IPS-18c (cell line): ENCODE results near the gene CMPK2.
"Not testable (repeated sequence)": the region's sequence is repeated elsewhere in the genome, so short reads cannot be mapped to it uniquely, and the experiment has no call there.

ENCODE experiments used
- H3K4me3 ChIP-seq: 2 replicates; pipeline ENCODE4 v1.7.0; 2013; ENCODE audit warnings: low read depth, mild to moderate bottlenecking, low read length, moderate library complexity; ENCODE audit not compliant: insufficient read depth
- H3K9me3 ChIP-seq: one replicate; pipeline ENCODE4 v1.6.1; 2013; ENCODE audit warnings: mild to moderate bottlenecking, low read length, moderate library complexity; ENCODE audit not compliant: control insufficient read depth, insufficient read depth

The CMPK2 gene, protein sequence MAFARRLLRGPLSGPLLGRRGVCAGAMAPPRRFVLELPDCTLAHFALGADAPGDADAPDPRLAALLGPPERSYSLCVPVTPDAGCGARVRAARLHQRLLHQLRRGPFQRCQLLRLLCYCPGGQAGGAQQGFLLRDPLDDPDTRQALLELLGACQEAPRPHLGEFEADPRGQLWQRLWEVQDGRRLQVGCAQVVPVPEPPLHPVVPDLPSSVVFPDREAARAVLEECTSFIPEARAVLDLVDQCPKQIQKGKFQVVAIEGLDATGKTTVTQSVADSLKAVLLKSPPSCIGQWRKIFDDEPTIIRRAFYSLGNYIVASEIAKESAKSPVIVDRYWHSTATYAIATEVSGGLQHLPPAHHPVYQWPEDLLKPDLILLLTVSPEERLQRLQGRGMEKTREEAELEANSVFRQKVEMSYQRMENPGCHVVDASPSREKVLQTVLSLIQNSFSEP

GRCh38 chr2:6865346-6866274 is at the start of gene CMPK2:
CMPK2 (minus strand) TSS chr2:6865907; CDS start chr2:6865696, 211 bp downstream.
- H3K9me3 ChIP-seq = no peaks in the 10 kb centered on the region
- H3K4me3 ChIP-seq = peak within 1 kb of the TSS; percentile 61

DNA sequence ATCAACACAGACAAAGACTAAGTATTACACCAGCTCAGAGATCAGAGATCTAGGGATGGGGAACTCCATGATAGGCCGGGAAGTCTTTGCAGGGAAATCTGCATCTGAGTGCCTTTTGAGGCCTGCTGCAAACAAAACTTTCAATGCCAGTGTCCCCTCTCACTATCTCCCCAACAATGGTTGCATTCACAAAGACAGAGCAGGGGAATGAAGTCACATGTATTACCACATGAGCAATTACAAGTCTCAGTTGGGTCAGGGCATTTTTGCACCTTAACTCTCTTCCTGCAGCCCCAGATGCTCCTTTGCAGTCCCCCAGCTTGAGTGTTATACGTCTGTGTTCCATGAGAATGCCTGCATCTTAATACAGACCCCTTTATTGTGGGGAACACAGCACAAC is 49.7 kb upstream of the CMPK2 start:
- no peak overlapping the region for H3K4me3 ChIP-seq
- H3K9me3 ChIP-seq = no peaks in the 10 kb centered on the region

GRCh38 chr2:6914828-6915227 is 49.1 kb upstream of the CMPK2 start:
- H3K4me3 ChIP-seq = no peak overlapping the region
- H3K9me3 ChIP-seq = no peaks in the 10 kb centered on the region

DNA sequence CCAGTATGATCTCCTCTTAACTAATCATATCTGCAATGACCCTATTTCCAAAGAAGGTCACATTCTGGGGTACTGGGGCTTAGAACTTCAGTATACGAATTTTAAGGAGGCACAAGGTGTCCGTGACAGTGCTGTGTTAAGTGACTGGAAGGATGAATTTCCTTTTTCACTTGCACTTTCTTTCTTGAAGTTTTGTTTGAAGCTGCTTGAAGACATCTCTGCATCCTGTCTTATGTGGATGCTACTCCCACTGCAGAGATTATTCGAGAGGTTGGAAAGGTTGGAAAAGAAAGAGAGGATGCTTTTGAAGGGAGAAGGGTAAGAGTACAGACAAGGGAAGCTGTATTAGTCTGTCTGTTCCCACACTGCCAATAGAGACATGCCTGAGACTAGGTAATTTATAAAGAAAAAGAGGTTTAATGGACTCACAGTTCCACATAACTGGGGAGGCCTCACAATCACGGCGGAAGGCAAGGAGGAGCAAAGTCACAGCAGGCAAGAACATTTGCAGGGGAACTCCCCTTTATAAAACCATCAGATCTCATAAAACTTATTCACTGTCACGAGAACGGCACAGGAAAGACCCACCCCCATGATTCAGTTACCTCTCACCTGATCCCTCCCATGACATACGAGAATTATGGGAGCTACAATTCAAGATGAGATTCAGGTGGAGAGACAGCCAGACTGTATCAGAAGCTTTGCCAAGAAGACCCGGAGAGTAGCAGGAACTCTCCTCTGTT is 47.9 kb upstream of the CMPK2 start:
- no peak overlapping the region for H3K4me3 ChIP-seq
- H3K9me3 ChIP-seq = no peaks in the 10 kb centered on the region

GRCh38 chr2:6911721-6912120 is 46.0 kb upstream of the CMPK2 start:
- Histone ChIP-seq H3K9me3 (no peaks in the 10 kb centered on the region), H3K4me3 (no peak overlapping the region)

- Histone ChIP-seq H3K9me3 (no peaks in the 10 kb centered on the region), H3K4me3 (no peak overlapping the region)
Measured at GRCh38 chr2:6909431-6910385, 44.0 kb upstream of the CMPK2 start.

DNA sequence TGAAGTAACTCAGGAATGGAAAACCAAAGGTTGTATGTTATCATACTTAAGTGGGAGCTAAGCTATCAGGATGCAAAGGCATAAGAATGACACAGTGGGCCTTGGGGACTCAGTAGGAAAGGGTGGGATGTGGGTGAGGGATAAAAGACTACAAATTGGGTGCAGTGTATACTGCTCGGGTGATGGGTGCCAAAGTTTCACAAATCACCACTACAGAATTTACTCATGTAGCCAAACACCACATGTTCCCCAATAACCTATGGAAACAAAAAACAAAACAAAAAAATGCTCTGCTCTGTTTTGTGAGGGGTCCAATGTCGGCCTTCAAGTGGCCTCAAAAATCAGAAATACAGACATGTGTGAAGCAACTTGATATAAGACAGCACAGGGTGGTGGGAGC is 42.6 kb upstream of the CMPK2 start:
- Histone ChIP-seq H3K9me3 (no peaks in the 10 kb centered on the region), H3K4me3 (no peak overlapping the region)

DNA sequence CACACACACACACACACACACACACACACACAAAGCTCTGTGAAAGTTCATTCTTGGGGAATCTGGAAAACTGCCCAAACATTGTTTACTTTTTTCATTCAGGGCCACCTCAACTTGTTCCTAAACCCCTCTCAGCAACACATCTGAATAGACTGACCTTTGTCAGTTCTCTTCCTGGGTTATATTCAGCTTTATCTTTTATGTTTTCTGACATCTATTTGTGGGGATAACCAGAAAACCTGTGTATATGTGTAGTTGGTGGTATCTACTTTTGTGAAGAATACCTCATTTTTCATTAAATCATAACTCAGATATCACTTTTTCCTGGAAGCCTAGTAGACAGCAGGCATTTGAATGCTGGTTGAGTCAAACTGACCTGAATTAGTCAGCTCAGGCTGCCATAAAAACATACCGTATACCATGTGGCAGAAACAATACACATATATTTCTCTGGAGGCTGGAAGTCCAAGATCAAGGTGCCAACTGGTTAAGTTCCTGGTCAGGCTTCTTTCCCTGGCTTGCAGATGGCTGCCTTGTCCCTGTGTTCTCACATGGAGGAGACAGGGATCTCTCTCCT is 40.5 kb upstream of the CMPK2 start:
- H3K9me3 ChIP-seq = no peaks in the 10 kb centered on the region
- H3K4me3 ChIP-seq = no peak overlapping the region

DNA sequence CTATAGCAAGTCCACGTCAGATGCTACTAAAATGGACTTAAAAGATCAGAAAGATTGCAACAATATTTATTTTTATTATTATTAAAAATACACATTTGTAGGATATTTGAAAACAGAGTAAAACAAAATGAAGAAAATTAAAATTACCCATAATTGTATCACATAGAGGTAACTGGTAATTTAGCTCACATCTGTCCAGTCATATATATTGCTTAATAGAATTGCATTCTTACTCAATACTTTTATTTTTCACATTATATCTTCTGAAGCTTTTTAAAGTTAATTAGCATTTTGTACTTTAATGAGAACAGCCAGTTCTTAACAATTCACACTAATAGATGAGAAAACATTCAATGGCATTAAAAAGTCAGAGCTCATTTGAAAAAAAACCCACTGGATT is 40.0 kb upstream of the CMPK2 start:
- no peak overlapping the region for H3K4me3 ChIP-seq
- no peaks in the 10 kb centered on the region for H3K9me3 ChIP-seq

DNA sequence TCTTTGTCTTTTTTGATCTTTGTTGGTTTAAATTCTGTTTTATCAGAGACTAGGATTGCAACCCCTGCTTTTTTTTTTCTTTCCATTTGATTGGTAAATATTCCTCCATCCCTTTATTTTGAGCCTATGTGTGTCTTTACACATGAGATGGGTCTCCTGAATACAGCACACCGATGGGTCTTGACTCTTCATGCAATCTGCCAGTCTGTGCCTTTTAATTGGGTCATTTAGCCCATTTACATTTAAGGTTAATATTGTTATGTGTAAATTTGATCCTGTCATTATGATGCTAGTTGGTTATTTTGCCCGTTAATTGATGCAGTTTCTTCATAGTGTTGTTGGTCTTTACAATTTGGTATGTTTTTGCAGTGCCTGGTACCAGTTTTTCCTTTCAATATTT is 36.9 kb upstream of the CMPK2 start:
- not testable (repeated sequence) for H3K4me3 ChIP-seq, H3K9me3 ChIP-seq

- H3K4me3 ChIP-seq = no peak overlapping the region
- H3K9me3 ChIP-seq = no peaks in the 10 kb centered on the region
Measured at GRCh38 chr2:6896930-6897759, 31.4 kb upstream of the CMPK2 start.

GRCh38 chr2:6893876-6894482 is 28.3 kb upstream of the CMPK2 start:
- Histone ChIP-seq H3K4me3 (no peak overlapping the region), H3K9me3 (no peaks in the 10 kb centered on the region)

DNA sequence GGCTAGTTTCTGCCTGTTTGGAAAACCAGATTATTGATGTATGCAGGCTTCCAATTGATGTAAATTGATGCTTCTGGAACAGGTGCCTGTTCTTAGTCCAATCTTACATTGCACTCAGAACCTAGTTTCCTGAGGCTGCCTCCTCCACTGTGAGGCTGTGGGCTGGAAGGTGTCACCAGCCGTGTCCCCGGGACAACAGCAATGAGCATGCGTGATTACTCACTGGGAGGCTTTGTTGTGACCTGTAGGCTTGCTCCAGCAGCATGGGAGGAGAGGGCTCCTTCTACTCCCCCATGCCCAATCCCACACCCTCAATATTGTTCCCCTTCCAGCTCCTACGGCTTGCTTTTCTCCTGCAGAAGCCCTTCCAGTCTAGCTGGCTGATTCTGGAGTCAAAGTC is 23.0 kb upstream of the CMPK2 start:
- Histone ChIP-seq H3K9me3 (no peaks in the 10 kb centered on the region), H3K4me3 (no peak overlapping the region)

DNA sequence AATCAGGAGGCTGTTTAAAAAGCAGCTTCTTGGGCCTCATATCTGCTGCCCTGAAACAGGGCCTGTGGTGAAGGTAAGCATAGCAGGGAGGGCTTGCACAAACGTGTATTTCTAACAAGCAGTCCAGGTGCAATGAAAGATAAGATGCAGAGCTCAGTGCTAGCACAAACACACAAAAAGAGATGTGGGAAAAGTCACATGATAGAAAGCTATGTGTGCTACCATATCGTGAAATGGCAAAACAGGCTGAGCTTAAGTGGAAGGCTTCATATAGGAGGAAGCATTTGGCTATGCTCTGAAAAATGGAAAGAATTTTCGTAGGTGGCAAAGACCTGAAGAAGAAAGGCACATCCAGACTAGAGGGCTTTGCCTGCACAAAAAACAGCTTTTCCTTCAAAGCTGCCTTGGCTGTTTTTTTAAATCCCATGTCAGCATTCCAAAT is 22.1 kb upstream of the CMPK2 start:
- H3K4me3 ChIP-seq = no peak overlapping the region

GRCh38 chr2:6885968-6886367 is 20.3 kb upstream of the CMPK2 start:
- Histone ChIP-seq H3K4me3 (no peak overlapping the region), H3K9me3 (no peaks in the 10 kb centered on the region)

More for the DNA sequence above, 22.1 kb upstream of the CMPK2 start:
- H3K9me3 ChIP-seq = no peaks in the 10 kb centered on the region
